Uterus (tissue), 4 donors: ENCODE data around the gene NLRP12. TPM values are rescaled to one million over a fixed set of nuclear protein-coding genes. Genes with fewer than 3 reads are reported as not detected.
A peak's percentile ranks its signal among the peaks of the same experiment; 100 is the strongest.
"Not testable (repeated sequence)": the region's sequence is repeated elsewhere in the genome, so short reads cannot be mapped to it uniquely, and the experiment has no call there.

ENCODE experiments used
- DNase-seq, 2 donors: peaks; one replicate each; pipeline ENCODE4 v3.0.0-alpha.2; 2019 to 2020
- H3K27ac ChIP-seq, 2 donors: fragments of 200-600 bp; sonication (generic); 1 replicate in 1 of 2; 2 replicates in 1 of 2; pipeline ENCODE4 v1.5.1; 2016 to 2018
- H3K27me3 ChIP-seq, 2 donors: fragments of 200-600 bp; sonication (generic); one replicate each; pipeline ENCODE4 v1.5.1; 2018 to 2019; ENCODE audit warnings: control low read depth in 1 of 2
- H3K36me3 ChIP-seq, 2 donors: fragments of 200-600 bp; sonication (generic); one replicate each; pipeline ENCODE4 v1.5.1; 2019; ENCODE audit warnings: control low read depth in 1 of 2
- H3K4me1 ChIP-seq, 2 donors: fragments of 200-600 bp; sonication (generic); one replicate each; pipeline ENCODE4 v1.5.1; 2018 to 2019; ENCODE audit warnings: control low read depth in 1 of 2
- H3K4me3 ChIP-seq, 2 donors: fragments of 200-600 bp; sonication (generic); 1 replicate in 1 of 2; 2 replicates in 1 of 2; pipeline ENCODE4 v1.5.1; 2018 to 2019; ENCODE audit warnings: mild to moderate bottlenecking in 1 of 2
- H3K9me3 ChIP-seq, 2 donors: fragments of 200-600 bp; sonication (generic); one replicate each; pipeline ENCODE4 v1.5.1; 2019; ENCODE audit warnings: control low read depth in 1 of 2
- CTCF ChIP-seq, 4 experiments: fragments of 200-600 bp in 2 of 4; fragments of 450-650 bp in 2 of 4; sonication (generic) in 2 of 4; IDR thresholded peaks; one replicate each; pipeline ENCODE4 v1.5.1; 2016 to 2019; ENCODE audit warnings: antibody characterized with exemption in 4 of 4, mild to moderate bottlenecking in 2 of 4, moderate library complexity in 1 of 4
- POLR2A ChIP-seq, 2 donors: fragments of 450-650 bp; IDR thresholded peaks; one replicate each; pipeline ENCODE4 v1.6.1; 2016; ENCODE audit warnings: antibody characterized with exemption in 2 of 2, mild to moderate bottlenecking in 1 of 2, moderate library complexity in 1 of 2
- intact Hi-C: fragments of 100-400 bp; cut with DNase I; formaldehyde crosslinking; loops from one replicate; pipeline ENCODE4 v1.15.1; 2023; ENCODE audit warnings: low total_unique reads
- microRNA counts, 2 donors: library from miRNA; unstranded; fragments of <30 nt; microRNA quantifications; one replicate each; lab custom pipeline; 2016 to 2017
- microRNA-seq: library from miRNA; unstranded; fragments of <30 nt; microRNA quantifications from one replicate; pipeline ENCODE4, GENCODE V29; 2016; ENCODE audit warnings: borderline microRNAs expressed, borderline replicate concordance
- small RNA-seq: library from RNA; depleted of rRNA; stranded (forward); fragments of <200 nt; gene quantifications from one replicate; pipeline ENCODE3, GENCODE V24; 2016
- total RNA-seq, 4 donors: library from RNA; depleted of rRNA in 3 of 4; stranded (reverse); fragments of >200 nt in 3 of 4; gene quantifications; one replicate each; pipeline versions ENCODE4 v1.1.0 to v1.2.4, GENCODE V29; 2014 to 2023
- donor health status: DM: yes; HTN: yes; CAD: no.

The NLRP12 gene
- total RNA-seq, 4 donors from 2014 or later, result 0.34 to 0.90 (median 0.59) TPM; not detected in 1

GRCh38 chr19:53773999-53774398, 50.1 kb downstream of the NLRP12 start:
- no peak for TF ChIP-seq POLR2A (IDR thresholded peaks at IDR 0.05)
- TF ChIP-seq CTCF (IDR thresholded peaks at IDR 0.05), result no peak
- H3K27me3 ChIP-seq, result no peaks in the 10 kb centered on the region
- no peak for DNase-seq
- H3K36me3 ChIP-seq, result no peaks in the 10 kb centered on the region
- no peak overlapping the region for H3K27ac ChIP-seq
- intact Hi-C loops, result no loop called here
- H3K9me3 ChIP-seq, result no peaks in the 10 kb centered on the region
- H3K4me1 ChIP-seq, result no peaks in the 10 kb centered on the region
- H3K4me3 ChIP-seq, result no peak overlapping the region

GRCh38 chr19:53772943-53773342, 51.2 kb downstream of the NLRP12 start:
- TF ChIP-seq CTCF (IDR thresholded peaks at IDR 0.05) (peak; percentile 47 to 68 (median 58)), POLR2A (IDR thresholded peaks at IDR 0.05) (no peak)
- Histone ChIP-seq H3K36me3 (no peaks in the 10 kb centered on the region), H3K27ac (no peak overlapping the region), H3K27me3 (no peaks in the 10 kb centered on the region), H3K9me3 (no peaks in the 10 kb centered on the region), H3K4me1 (no peaks in the 10 kb centered on the region), H3K4me3 (no peak overlapping the region)
- intact Hi-C loops, result no loop called here
- peak; percentile 17 to 34 for DNase-seq

- H3K27me3 ChIP-seq, result no peaks in the 10 kb centered on the region
- intact Hi-C loops, result no loop called here
- no peak for TF ChIP-seq CTCF (IDR thresholded peaks at IDR 0.05)
- no peak for TF ChIP-seq POLR2A (IDR thresholded peaks at IDR 0.05)
- no peaks in the 10 kb centered on the region for H3K4me1 ChIP-seq
- DNase-seq, result no peak
- H3K36me3 ChIP-seq, result no peaks in the 10 kb centered on the region
- no peak overlapping the region for H3K4me3 ChIP-seq
- no peaks in the 10 kb centered on the region for H3K9me3 ChIP-seq
- H3K27ac ChIP-seq, result no peak overlapping the region
Observed at GRCh38 chr19:53771144-53771543, 53.0 kb downstream of the NLRP12 start.

GRCh38 chr19:53769696-53770309, 54.3 kb downstream of the NLRP12 start:
- H3K27me3 ChIP-seq, H3K27ac ChIP-seq, DNase-seq, H3K36me3 ChIP-seq, H3K4me1 ChIP-seq, H3K9me3 ChIP-seq, intact Hi-C loops, H3K4me3 ChIP-seq: not testable (repeated sequence)

- H3K4me1 ChIP-seq, result no peaks in the 10 kb centered on the region
- no peak overlapping the region for H3K4me3 ChIP-seq
- no peaks in the 10 kb centered on the region for H3K36me3 ChIP-seq
- H3K27me3 ChIP-seq, result no peaks in the 10 kb centered on the region
- DNase-seq, result no peak
- H3K27ac ChIP-seq, result no peak overlapping the region
- intact Hi-C loops, result no loop called here
- TF ChIP-seq CTCF (IDR thresholded peaks at IDR 0.05) (no peak), POLR2A (IDR thresholded peaks at IDR 0.05) (no peak)
- no peaks in the 10 kb centered on the region for H3K9me3 ChIP-seq
Observed at GRCh38 chr19:53768401-53768800, 55.7 kb downstream of the NLRP12 start.

GRCh38 chr19:53758991-53759390, 65.1 kb downstream of the NLRP12 start:
- H3K36me3 ChIP-seq, H3K27me3 ChIP-seq, H3K4me3 ChIP-seq, H3K9me3 ChIP-seq, intact Hi-C loops, H3K27ac ChIP-seq, DNase-seq, H3K4me1 ChIP-seq: not testable (repeated sequence)

MicroRNA genes within 50 kb of the gene (microRNA counts, 767-probe panel; counts per million panel counts)
- 0 counts per million in 2 donors for microRNA hsa-miR-371a-3p (lab: Ali Mortazavi, UCI)
- microRNA hsa-miR-371a-5p (lab: Ali Mortazavi, UCI), result 0 counts per million in 2 donors
- 0 counts per million in 2 donors for microRNA hsa-miR-371b-3p (lab: Ali Mortazavi, UCI)
- 0 counts per million in 2 donors for microRNA hsa-miR-371b-5p (lab: Ali Mortazavi, UCI)
- microRNA hsa-miR-372 (lab: Ali Mortazavi, UCI), result 0 counts per million in 2 donors
- microRNA hsa-miR-373-3p (lab: Ali Mortazavi, UCI), result 0 counts per million in 2 donors
- microRNA hsa-miR-516a-3p (lab: Ali Mortazavi, UCI), result 0 to 849 counts per million in 2 donors
- 0 counts per million in 2 donors for microRNA hsa-miR-516a-5p (lab: Ali Mortazavi, UCI)
- microRNA hsa-miR-522-3p (lab: Ali Mortazavi, UCI), result 0 counts per million in 2 donors

Small RNA genes within 50 kb of the gene (microRNA-seq; reads per million reads assigned to microRNA genes)
- gene MIR1283-2 (not detected), gene MIR371A (not detected), gene MIR372 (not detected), gene MIR373 (not detected), gene MIR516A1 (not detected), gene MIR516A2 (not detected), gene MIR519A1 (not detected), gene MIR521-1 (not detected), gene MIR522 (not detected), gene MIR527 (not detected)

Small RNA genes within 50 kb of the gene (small RNA-seq; reads per million reads assigned to genes)
- gene AC008753.1 (not detected), gene MIR1283-2 (not detected), gene MIR371A (not detected), gene MIR372 (not detected), gene MIR373 (not detected), gene MIR516A1 (not detected), gene MIR516A2 (not detected), gene MIR519A1 (not detected), gene MIR521-1 (not detected), gene MIR527 (not detected), gene RNU6-1041P (not detected), gene RNU6-165P (not detected), gene RNU6-751P (not detected), gene RNU6-982P (not detected)

Other genes with a start within 250 kb of the NLRP12 start
- gene DPRX, start 192.3 kb downstream of the NLRP12 start, total RNA-seq, result not detected
- gene MYADM, start 43.6 kb upstream of the NLRP12 start, total RNA-seq, result 100 to 1,000 TPM in 1 of 4 donors, 10 to 100 TPM in 3; 22.7 to 386 (median 77.4) TPM
- gene PRKCG, start 57.9 kb upstream of the NLRP12 start, total RNA-seq, result under 1 TPM in 1 of 4 donors, not detected in 3; 0.69 TPM
- gene CACNG7, start 85.0 kb upstream of the NLRP12 start, total RNA-seq, result 1 to 10 TPM in 1 of 4 donors, not detected in 3; 1.0 TPM
- gene CACNG8, start 138.6 kb upstream of the NLRP12 start, total RNA-seq, result under 1 TPM in 2 of 4 donors, not detected in 2; 0.21 to 0.24 TPM
- 1 to 10 TPM in 1 of 4 donors, under 1 TPM in 1, not detected in 2; 0.55 to 1.7 TPM for gene CACNG6, start 167.3 kb upstream of the NLRP12 start, total RNA-seq
- not detected for gene VSTM1, start 239.6 kb upstream of the NLRP12 start, total RNA-seq